DMS153 treated with DMSO at 0.1 percent for 48 hours (cell line): ENCODE results near the gene STX18.

Experiments used
- DNase-seq: peaks from one replicate; lab custom pipeline; 2025; ENCODE audit not compliant: unreplicated experiment; lab: John Stamatoyannopoulos, UW

The STX18 gene

GRCh38 chr4:4386296-4386735, 155.5 kb downstream of the STX18 start:
- DNase-seq, result no peak

DNA sequence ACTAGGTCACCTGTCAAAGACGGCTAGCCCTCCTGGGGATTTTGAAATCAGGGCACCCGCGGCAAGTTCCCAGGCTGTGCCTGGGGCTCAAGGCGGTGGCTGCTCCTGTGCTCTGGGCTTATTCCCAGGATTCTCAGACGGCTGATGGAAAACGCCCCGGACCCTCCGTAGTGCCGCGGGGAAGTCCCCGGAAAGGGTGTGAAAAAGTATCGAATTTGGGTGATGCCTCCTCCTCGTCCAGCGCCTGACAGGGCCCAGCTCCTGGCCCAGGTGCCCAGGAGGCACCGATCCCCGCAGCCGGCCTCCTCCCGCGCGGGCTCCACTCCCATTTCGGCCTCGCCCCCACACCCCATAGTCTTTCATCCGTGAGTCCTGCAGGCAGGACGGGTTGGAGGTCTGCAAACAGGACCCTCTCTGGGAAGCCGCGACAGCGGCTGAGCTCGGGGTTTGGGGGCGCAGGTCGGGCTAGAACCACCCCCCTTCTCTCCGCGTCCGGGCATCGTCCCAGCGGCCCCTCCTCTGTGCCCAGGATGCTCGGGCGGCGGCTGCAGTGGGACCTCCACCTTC, 156.0 kb downstream of the STX18 start:
- DNase-seq, result no peak

- DNase-seq, result no peak
Measured at GRCh38 chr4:4384837-4385236, 157.0 kb downstream of the STX18 start.

DNA sequence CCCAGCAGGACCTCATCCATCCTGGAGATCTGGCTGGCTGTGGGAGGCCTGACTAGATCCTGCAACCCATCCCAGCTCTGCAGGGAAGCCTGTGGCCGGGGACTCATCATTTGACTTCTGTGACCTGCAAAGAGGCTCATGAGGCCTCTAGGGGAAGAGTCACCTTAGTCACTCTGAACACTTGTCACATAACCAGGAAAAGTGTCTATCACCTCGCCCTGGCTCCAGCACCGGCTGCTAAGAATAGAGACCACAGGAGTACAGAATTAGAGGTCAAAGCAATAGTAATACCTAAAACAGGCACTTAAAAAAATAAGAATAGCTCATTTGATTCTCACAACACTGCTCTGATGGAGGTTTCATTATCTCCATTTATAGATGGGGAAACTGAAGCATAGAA, 158.8 kb downstream of the STX18 start:
- DNase-seq, result no peak

DNA sequence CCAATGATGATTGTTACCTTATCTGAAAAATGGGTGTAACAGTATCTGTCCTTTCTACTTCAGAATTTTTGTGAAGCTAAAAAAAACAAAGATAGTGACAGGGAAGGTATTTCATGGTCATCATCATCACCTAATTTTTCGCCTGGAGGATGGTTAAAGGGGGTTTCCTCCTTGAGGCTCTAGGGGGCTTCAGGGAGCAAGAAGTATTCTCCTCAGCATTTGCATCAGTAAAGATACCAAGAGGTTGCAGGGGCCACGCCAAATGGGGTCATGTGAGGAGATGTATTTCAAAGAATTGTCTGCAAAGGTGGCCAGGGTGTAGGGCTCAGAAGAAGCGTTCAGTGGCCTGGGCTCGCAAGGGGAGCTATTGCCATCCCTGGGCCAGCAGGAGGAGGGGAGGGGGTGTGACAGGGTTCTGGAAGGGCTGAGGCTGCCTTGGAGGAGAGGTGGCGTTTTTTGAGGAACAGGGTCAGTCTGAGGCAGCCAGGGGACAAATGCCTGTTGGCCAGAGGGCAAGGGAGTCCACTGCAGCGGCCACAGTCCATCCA, 162.2 kb downstream of the STX18 start:
- DNase-seq, result no peak

DNA sequence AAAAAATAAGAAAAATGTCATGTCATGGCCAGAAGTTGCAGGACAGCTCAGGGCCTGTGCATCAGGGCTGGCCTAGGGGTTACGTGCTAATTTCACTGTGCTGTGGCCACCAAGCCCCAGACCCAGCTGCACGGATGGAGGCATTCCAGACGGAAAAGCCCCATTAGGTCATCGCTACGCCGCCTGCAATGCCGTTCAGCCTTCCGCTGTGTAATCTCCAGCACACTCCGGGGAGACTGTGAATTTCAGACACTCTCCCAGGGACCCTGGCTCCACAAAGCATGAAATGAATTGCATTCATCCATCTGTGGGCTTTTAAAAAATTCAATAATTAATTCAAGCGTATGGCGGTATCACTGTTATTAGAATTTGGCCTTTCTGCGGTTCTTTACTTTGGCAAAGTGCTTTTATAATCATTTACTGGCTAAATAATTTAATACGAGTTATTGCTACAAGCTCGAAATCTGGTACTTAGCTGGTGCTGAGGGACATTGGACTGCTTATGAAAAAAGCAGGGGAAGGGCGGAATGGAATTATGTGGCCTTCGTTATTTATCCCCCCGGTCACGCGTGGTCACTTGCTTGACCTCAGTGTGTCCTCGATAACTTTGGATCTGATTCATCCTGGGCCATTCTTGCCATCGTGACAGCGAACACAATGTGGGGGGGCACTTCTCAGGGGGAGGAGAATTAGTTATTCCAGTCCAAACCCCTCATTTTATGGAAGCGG, 164.0 kb downstream of the STX18 start:
- DNase-seq, result no peak

- no peak for DNase-seq
Measured at GRCh38 chr4:4377191-4377590, 164.7 kb downstream of the STX18 start.

- no peak for DNase-seq
Measured at GRCh38 chr4:4376074-4376473, 165.8 kb downstream of the STX18 start.

DNA sequence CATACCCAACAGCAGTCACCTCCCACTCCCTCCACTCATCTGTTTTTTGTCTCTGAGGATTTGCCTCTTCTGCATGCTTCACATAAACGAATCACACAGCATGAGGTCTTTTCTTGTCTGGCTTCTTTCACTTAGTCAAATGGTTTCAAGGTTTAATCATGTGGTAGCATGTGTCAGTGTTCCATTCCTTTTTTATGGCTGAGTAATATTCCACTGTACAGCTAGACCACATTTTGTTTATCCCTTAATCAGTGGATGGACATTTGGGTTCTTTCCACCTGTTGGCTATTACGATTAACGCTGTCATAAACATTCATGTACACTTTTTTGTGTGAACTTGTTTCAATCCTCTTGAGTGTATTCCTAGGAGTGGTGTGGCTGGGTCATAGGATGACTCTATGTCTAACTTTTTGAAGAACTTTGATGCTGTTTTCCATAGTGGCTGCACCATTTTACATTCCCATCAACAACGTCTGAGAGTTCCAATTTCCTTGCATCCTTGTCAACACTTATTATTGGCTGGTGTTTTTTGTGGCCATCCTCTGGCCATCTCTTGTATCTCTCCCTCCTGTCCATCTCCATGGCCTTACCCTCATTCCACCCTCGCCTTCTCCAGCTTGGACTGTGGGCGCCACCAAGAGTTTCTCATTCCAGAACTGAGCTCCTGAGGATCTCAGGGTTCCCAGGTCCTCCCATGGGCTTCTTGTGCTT, 167.3 kb downstream of the STX18 start:
- DNase-seq, result no peak
